CD4-positive, alpha-beta T cell treated with Interleukin-2 at 100 ng/mL for 4 hours (primary cell): ENCODE results near the gene CCDC198.

ENCODE experiments used
- DNase-seq: peaks from one replicate; pipeline ENCODE4 v3.0.0-alpha.2; 2020; ENCODE audit warnings: low spot score

CCDC198 gene, protein sequence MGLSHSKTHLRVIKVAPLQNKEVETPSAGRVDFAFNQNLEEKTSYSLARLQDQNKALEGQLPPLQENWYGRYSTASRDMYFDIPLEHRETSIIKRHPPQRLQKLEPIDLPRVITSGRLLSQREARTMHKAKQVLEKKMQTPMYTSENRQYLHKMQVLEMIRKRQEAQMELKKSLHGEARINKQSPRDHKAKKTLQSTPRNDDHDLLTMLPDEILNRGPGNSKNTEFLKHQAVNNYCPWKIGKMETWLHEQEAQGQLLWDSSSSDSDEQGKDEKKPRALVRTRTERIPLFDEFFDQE

GRCh38 chr14:57493467-57494181 lies at the start of gene CCDC198:
TSS of gene CCDC198 (minus strand) at chr14:57493857. CDS start at chr14:57493715, 142 bp downstream.
- DNase-seq = no peak

DNA sequence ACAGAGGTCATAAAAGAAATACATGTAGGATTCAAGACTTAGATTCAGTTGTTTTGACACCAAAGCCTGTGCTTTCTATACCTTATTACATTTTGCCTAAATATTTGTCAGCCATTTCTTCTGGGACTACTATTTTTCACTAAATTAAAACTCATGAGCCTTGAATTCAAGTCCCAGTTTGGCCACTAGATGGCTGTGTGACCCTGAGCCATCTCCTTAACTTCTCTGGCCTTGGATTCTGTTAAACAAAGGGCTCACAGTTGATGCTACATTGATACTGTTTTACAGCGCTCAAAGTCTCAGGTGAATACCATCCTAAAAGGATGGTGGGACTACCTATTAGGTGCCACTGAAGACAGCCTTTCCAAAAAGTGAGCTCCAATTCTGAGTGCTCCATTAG lies 39.6 kb upstream of the CCDC198 start:
- DNase-seq = no peak

GRCh38 chr14:57530571-57530970 lies 36.9 kb upstream of the CCDC198 start:
- DNase-seq = no peak

DNA sequence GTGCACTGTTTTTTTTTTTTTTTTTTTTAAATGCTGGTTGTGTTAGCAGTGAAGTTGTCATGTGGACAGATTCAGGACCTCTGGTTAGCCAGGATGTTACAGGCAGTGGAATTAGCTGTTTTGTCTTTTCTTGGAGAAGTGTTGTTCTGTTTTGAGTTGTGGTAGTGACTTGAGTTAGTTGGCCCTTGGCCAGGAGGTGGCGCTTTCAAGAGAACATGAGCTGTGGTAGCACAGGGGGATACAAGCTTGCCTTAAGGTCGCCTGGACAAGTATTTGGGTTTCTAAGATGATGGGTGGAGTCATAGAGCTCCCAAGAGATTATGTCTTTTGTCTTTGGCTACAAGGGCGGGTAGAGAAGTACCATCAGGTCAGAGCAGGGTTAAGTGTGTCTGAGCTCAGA lies 33.3 kb upstream of the CCDC198 start:
- DNase-seq = no peak

- DNase-seq = no peak
These were observed 25.4 kb upstream of the CCDC198 start for GRCh38 chr14:57519043-57519442.

DNA sequence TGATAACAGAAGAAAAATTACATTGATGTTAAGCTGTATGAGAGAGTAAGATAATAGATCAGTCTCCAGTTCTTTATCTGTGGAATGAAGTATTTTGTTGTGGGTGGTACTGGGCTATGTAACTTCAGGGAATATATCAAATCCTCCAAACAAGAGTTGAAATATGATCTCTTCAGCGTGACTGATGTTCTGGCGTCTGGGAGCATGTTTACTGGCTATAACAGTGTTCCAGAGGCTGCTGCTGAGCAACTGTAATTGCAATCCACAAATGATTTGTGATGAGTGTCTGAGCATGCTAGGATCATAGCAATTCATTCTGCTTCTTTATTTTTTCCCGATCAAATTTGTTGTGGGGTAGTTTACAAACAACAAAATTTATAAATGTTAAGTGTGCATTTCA lies 18.6 kb upstream of the CCDC198 start:
- DNase-seq = no peak

GRCh38 chr14:57508756-57509155 lies 15.1 kb upstream of the CCDC198 start:
- DNase-seq = no peak

DNA sequence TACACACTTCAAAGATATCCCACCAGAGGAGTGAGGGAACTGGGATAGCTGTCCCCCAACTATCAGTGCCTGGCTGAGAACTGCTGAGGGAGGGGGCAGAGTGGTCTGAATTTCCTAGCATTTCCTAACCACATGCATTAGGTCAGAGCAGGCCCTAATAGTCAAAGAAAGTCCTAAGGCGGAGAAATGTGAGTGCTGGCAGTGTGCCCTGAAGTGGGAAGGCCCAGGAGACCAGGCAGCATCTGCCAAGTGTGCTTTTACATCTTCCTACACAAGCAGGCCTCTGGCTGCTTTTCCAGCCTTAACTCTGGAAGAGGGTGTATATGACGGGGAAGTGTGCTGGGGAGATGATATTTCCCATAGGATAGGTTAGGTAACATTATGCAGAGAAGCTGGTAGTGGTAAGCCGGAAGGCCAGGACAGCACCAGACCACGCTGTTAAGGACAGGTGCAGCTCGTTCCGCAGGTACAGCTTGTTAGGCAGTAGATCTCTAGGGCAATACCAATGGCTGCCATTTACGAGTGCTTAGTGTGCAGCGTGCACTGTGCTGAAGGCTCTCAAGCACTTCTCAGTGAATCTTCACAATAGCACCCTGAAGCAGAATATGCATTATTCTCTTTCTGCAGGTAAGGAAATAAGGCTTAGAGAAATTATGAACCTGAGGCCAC lies 9.1 kb upstream of the CCDC198 start:
- no peak for DNase-seq

- no peak for DNase-seq
These were observed 7.4 kb upstream of the CCDC198 start for GRCh38 chr14:57501039-57501557.

DNA sequence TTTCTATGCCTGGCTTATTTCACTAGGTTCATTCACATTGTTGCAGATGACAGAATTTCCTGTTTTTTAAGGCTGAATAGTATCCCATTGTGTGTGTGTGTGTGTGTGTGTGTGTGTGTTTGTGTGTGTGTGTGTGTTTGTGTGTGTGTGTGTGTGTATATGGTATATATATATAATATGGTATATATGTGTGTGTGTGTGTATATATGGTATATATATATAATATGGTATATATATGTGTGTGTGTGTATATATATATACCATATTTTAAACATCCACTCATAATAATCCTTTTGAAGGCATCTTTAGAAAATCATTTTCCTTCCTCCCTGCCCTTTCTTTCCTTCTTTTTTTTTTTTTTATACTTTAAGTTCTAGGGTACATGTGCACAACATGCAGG lies 5.0 kb upstream of the CCDC198 start:
- no peak for DNase-seq

DNA sequence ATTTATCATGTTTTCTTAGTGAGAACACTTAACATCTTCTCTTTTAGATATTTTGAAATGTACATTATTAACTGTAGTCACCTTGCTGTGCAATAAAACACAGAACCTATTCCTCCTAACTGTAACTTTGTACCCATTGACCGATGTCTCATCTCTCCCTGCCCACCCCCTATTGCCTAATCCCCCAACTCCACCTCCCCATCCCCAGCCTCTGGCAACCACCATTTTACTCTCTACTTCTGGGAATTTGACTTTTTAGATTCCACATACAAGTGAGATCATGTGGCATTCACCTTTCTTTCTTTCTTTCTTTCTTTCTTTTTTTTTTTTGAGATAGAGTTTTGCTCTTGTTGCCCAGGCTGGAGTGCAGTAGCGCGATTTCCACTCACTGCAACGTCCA lies 4.4 kb upstream of the CCDC198 start:
- no peak for DNase-seq

DNA sequence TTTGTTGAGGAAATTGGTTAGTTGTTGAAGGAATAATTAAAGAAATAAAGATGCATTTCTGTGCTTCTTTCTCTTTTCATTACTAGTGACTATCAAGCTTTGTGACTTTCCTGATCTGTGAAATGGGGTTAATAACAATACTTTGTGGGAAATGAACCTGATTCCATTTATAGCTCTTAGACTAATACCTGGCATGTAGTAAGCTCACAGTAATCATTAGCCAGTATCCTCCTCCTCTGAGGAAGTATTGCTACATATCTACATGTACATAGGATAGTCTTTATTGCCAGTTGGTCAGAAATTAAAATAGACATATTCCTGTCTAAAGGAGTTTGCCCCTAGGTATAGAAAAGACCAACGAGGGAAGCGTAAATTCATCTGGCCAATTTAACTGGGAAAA lies 1.8 kb upstream of the CCDC198 start:
- DNase-seq = no peak

- DNase-seq = no peak
These were observed 798 bp downstream of the CCDC198 start for GRCh38 chr14:57492859-57493258.

DNA sequence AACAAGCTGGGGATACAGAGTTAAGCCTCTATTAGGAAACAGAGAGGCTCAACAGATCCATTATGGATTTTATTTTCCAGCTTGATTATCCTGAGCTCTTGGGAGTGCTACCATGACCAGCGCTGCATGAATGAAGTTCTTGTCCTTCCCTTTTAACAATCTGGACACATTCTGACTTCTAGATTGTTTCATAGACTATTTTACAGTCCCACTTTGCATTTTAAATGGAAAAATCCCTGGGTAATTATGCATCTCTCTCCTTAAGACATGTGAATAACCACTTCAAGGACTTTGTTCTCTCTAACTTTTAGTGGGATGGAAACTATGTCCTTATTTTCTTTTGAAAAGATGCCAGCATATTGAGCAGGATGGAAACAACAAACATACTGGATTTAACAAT lies 2.0 kb downstream of the CCDC198 start:
- DNase-seq = no peak

- no peak for DNase-seq
These were observed 5.9 kb downstream of the CCDC198 start for GRCh38 chr14:57487771-57488170.

- DNase-seq = peak; percentile 7
These were observed 6.8 kb downstream of the CCDC198 start for GRCh38 chr14:57486767-57487379.

DNA sequence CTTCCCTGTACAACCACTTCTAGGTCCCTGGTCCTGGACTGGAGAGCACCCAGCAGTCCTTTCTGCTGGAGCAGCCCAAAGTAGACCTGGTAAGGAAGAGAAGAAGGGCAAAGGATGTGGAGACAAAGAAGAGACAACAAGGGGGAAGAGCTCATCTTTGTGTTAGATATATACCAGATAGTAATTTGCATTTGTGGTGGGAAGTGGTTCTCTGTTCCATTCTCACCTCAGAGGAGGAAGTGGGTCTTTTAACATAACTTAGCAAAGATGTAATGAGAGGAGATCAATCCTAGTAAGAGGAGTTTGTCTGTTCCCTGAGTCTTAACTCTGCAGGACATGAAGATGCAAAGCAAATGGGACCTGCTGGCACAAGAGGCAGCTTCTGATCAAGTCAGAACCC lies 8.0 kb downstream of the CCDC198 start:
- DNase-seq = no peak

DNA sequence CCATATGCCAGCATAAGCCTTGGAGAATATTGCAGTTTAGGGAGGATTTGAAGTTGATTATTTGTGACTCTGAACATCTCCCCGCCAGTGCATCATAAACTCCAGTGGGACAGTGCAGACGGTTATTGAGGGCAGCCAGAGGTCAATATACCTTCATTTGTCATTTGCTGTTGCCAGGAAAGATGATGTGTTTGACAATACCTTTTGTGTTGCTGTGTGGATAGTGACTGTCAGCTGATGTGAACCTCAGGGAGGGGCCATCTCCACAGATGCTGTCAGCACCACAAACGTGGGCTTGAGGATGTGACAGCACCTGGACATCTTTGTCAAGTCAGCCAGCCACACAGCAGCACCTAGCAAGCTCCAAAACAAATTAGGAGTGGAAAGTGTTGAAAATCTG lies 11.5 kb downstream of the CCDC198 start:
- no peak for DNase-seq

DNA sequence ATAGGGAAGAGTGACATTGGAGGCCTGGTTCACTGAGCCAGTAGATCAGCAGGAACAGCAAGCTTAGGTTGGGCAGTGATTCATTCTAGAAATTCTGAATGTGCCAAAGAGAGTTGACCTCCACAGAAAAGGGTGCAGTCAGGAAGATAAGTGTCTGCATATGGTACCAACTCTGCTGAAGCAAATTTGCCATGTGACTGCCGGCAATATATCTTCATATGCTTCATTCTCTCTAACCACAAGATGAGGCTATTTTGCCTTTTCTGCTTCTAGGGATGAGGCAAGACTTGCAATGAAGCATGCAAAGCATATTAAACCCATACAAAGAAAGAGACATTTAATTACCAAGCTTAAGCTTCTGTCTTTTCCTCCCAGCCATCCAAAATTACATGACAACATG lies 13.6 kb downstream of the CCDC198 start:
- DNase-seq = no peak

DNA sequence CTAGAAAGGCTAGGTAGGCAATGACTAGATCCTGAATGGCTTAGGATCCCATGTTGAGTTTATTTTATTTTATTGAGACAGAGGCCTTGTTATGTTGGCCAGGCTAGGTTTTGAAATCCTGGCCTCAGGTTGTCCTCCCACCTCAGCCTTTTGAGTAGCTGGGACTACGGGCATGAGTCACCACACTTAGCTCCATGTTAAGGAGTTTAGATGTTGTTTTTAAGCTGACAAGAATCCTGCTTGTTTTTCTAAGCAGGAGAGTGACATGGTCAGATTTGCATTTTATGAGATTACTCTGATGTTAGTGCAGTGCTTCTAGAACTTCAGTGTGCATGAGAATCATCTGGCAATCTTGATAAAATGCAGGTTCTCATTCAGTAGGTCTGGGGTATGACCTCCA lies 14.5 kb downstream of the CCDC198 start:
- no peak for DNase-seq

DNA sequence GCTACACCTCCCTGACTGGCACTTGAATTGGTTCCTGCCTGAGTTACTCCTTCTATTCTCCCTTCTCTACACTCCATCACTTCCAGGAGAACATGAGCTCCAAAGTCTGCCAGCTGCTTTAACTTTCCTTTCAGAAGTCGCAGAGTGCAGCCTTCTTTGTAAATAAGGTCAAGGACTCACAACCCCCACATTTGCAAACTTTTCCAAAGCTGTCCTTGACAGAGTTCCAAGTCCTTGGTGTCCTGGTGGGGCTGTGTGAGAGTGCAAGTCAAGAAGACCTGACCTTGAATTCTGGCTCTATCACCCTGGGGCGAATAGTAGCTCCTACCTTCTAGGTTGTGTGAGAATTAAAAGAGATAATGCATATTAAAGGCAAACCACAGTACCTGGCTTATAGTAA lies 15.6 kb downstream of the CCDC198 start:
- DNase-seq = no peak

DNA sequence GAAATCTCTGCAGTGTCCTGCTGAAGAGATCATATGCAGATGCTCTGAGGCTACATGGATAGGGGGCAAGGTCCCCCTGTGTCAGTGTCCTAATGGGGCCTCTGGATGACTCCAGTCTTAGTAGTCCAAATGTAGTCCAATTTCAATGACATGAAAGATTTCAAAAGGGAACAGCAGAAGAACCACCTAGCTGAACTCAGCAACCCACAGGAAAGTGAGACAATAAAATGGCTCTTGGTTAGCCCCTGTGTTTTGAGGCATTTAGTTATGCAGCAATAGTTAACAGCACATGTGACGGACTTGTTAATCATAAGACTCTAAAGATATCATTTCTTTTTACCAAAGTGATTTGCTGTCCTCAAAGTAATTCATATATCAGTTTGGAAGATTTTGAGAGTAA lies 22.7 kb downstream of the CCDC198 start:
- DNase-seq = no peak
